GM19351 (cell line): ENCODE data around the gene CYP21A2.
"Not testable (repeated sequence)": the region's sequence is repeated elsewhere in the genome, so short reads cannot be mapped to it uniquely, and the experiment has no call there.

Experiments
- ATAC-seq: cut with Tn5 transposase; IDR thresholded peaks from one replicate; pipeline ENCODE4 v1.9.1; 2021; ENCODE audit warnings: mild to moderate bottlenecking, moderate library complexity; ENCODE audit not compliant: unreplicated experiment

CYP21A2 gene

DNA sequence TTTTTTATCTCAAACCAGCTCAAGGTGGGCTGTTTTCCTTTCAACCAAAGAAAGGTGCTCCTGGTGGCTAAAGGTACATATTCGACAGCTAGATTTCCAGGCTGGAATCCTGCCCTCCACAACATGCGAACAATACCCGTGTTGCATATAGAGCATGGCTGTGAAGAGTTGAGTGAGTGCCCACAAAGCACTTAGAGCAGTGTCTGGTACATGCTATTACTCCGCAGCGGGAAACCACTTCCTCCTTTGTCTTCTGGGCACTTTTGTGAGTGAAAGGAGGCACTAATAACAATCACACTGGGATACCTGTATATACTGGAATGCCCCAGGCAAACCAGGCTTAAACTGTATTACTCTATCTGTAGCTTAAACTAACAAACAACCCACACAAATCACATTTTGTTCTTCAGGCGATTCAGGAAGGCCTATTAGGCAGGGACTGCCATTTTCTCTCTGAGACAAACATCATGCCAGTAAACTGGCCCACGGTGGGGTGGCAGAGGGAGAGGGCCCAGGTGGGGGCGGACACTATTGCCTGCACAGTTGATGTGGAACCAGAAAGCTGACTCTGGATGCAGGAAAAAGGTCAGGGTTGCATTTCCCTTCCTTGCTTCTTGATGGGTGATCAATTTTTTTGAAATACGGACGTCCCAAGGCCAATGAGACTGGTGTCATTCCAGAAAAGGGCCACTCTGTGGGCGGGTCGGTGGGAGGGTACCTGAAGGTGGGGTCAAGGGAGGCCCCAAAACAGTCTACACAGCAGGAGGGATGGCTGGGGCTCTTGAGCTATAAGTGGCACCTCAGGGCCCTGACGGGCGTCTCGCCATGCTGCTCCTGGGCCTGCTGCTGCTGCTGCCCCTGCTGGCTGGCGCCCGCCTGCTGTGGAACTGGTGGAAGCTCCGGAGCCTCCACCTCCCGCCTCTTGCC lies at the start of gene CYP21A2:
CYP21A2 (plus strand) TSS at position 818 of the 927 bp plus-strand sequence; CDS start at position 826, 8 bp downstream.
- not testable (repeated sequence) for ATAC-seq

- ATAC-seq, result not testable (repeated sequence)
Measured at GRCh38 chr6:31989363-31989762, 48.9 kb upstream of the CYP21A2 start.

DNA sequence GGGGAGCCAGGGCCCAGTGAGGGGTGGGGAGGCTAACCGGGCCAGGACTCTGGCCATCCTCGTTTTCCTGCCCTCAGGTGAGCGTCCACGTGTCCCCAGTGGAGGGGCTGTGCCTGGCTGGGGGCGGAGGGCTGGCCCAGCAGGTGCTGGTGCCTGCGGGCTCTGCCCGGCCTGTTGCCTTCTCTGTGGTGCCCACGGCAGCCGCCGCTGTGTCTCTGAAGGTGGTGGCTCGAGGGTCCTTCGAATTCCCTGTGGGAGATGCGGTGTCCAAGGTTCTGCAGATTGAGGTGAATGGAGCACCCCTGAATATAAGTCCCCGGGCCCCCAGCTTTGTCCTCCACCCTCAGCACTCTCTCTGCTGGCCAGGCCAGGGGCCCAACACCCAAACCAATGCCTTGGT lies 43.8 kb upstream of the CYP21A2 start:
- not testable (repeated sequence) for ATAC-seq

DNA sequence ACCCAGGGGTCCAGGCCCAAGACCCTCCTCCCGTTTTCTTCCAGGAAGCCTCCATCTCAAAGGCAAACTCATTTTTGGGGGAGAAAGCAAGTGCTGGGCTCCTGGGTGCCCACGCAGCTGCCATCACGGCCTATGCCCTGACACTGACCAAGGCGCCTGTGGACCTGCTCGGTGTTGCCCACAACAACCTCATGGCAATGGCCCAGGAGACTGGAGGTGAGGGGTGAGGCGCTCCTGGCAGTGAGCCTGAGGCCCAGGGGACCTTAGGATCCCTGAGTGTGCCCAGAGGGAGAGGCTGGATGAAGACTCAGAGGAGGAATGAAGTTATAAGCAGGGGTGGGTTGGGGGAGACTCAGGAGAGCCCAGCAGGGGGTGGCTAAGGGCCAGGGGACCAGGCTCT lies 41.8 kb upstream of the CYP21A2 start:
- ATAC-seq, result not testable (repeated sequence)

GRCh38 chr6:32002546-32003268 lies 35.5 kb upstream of the CYP21A2 start:
- not testable (repeated sequence) for ATAC-seq

DNA sequence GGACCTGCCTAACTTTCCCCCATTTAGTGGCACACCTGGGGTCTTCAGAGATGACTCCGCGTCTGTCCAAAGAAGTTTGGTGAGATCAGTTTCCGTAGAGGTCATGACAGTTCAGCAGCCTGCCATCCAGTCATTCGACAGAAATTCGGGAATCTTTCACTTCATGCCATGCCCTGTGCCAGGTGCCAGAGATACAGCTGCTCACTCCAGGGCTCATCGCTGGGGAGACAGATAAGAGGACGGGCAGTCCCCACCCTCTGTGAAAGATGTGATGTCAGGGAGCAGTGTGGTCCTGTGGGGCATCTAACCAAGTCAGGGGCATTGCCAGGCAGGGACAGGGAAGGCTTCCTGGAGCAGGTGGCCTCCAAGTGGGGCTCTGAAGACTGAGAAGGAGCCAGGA lies 34.9 kb upstream of the CYP21A2 start:
- not testable (repeated sequence) for ATAC-seq

GRCh38 chr6:32004393-32004792 lies 33.8 kb upstream of the CYP21A2 start:
- ATAC-seq, result not testable (repeated sequence)

GRCh38 chr6:32004864-32005537 lies 33.2 kb upstream of the CYP21A2 start:
- not testable (repeated sequence) for ATAC-seq

- not testable (repeated sequence) for ATAC-seq
Measured at GRCh38 chr6:32005538-32005880, 32.7 kb upstream of the CYP21A2 start.

DNA sequence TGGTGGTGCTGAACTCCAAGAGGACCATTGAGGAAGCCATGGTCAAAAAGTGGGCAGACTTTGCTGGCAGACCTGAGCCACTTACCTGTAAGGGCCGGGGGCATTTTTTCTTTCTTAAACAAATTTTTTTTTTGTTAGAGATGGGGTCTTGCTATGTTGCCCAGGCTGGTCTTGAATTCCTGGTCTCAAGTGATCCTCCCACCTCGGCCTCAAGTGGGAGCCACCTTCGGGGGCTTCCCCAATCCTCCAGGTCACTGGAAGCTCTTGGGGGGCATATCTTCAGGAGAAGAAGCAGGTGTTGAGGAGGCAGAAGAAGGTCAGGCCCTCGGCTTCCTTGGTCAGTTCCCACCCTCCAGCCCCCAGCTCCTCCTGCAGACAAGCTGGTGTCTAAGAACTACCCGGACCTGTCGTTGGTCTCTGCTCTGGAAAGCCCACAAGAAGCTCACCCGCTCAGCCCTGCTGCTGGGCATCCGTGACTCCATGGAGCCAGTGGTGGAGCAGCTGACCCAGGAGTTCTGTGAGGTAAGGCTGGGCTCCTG lies 32.2 kb upstream of the CYP21A2 start:
- not testable (repeated sequence) for ATAC-seq

DNA sequence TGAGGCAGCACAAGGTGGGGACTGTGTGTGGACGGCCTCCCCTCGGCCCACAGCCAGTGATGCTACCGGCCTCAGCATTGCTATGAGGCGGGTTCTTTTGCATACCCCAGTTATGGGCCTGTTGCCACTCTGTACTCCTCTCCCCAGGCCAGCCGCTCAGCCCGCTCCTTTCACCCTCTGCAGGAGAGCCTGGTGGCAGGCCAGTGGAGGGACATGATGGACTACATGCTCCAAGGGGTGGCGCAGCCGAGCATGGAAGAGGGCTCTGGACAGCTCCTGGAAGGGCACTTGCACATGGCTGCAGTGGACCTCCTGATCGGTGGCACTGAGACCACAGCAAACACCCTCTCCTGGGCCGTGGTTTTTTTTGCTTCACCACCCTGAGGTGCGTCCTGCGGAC lies 31.1 kb upstream of the CYP21A2 start:
- not testable (repeated sequence) for ATAC-seq

DNA sequence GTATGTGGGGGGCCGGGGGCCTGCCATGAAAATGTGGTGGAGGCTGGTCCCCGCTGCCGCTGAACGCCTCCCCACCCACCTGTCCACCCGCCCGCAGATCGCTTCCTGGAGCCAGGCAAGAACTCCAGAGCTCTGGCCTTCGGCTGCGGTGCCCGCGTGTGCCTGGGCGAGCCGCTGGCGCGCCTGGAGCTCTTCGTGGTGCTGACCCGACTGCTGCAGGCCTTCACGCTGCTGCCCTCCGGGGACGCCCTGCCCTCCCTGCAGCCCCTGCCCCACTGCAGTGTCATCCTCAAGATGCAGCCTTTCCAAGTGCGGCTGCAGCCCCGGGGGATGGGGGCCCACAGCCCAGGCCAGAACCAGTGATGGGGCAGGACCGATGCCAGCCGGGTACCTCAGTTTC lies 30.2 kb upstream of the CYP21A2 start:
- not testable (repeated sequence) for ATAC-seq

DNA sequence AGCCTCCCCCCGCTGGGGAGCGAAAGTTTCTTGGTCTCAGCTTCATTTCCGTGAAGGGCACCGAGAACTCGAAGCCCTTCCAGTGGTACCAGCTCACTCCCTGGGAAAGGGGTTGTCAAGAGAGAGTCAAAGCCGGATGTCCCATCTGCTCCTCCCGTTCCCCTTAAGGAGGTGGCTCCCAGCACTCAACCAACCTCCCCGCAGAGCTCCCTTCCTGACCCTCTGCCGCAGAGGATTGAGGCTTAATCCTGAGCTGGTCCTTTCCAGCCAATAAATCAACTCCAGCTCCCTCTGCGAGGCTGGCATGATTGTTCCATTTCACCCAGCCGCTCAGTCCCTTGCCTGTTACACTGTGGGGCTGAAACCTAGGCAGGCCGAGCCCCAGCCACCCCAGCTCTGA lies 29.6 kb upstream of the CYP21A2 start:
- not testable (repeated sequence) for ATAC-seq

GRCh38 chr6:32009537-32009936 lies 28.7 kb upstream of the CYP21A2 start:
- ATAC-seq, result not testable (repeated sequence)

DNA sequence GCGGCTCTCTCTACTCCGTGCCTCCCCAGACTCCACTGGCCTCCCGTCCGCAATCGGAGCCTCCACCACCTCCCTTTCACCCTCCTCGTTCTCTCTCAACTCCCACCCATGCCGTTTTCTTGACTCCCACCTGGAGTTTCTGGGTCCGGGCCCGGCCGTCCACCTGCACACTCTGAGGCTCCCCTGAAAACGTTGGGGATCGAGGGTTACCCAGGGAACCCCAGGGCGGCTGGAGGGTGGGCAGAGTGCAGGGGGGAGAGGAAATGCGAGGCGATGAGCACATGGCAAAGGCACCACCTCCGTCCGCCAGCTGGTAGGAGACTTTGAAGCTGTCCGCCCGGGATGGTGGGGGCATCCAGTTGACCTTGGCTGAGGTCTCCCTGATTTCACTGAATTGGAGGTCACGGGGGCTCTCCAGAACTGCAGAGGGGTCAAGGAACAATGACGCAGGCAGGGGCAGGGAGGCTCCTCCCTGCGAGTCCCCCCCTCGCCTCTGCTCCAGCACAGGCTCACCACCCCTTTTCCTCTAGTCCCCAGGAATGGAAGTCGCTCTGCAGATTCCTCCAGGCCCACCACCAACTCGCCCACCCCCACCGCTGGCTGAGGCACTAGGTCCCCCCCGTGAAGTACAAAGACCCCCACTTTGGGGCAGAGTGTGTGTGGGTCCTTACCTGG lies 27.2 kb upstream of the CYP21A2 start:
- not testable (repeated sequence) for ATAC-seq

- not testable (repeated sequence) for ATAC-seq
Measured at GRCh38 chr6:32012941-32013617, 25.1 kb upstream of the CYP21A2 start.

DNA sequence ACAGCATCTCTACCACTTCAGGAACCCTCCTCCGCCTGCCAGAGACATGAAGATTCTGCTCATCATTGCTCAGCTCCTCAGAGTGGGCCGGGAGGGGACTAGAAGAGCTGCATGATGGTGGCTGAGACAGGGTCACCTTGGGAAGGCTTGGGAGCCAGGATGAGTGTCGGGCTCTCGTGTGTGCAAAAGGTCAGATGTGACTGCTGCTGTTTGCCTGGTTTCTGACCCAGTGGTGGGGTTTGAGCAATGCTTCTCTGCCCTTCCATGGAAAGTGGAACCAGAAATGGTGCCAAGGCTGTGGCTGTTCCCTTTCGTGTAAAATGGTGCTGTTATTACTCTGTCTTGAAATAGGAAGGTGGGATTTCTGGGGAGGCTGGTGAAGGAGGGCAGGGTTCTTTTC lies 24.5 kb upstream of the CYP21A2 start:
- not testable (repeated sequence) for ATAC-seq

DNA sequence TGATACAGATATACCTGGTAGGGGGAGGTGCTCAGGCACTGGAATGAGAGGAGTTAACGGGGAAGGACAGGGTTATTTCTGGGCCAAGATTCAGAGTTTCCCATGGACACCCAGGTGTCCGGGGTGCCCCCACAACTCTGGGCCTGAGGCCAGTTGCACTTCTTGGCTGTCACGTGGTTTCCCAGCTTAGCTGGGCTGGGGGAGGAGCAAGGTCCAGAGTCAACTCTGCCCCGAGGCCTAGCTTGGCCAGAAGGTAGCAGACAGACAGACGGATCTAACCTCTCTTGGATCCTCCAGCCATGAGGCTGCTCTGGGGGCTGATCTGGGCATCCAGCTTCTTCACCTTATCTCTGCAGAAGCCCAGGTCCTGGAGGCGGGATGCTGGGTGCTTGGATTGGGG lies 23.7 kb upstream of the CYP21A2 start, which contains the start of gene C4B:
C4B (plus strand) TSS at position 249 of the 400 bp plus-strand sequence; CDS start at position 300, 51 bp downstream.
- not testable (repeated sequence) for ATAC-seq

DNA sequence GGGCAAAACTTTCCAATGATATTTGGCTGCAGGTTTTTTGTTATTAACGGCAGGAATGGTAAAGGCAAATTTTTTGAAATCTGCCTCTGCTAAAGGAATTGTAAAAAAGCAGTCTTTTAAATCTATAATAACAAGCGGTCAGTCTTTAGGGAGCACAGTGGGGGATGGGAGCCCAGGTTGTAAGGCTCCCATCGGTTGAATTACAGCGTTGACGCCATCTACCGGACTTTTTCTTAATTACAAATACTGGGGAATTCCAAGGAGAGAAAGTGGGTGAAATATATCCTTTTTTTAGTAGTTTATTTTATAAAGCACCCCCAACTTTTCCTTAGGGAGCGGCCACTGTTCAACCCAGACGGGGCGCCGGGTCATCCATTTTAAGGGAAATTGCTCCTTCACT lies 16.1 kb upstream of the CYP21A2 start:
- ATAC-seq, result not testable (repeated sequence)

GRCh38 chr6:32028631-32029030 lies 9.6 kb upstream of the CYP21A2 start:
- ATAC-seq, result not testable (repeated sequence)
